ENCODE measurements around the gene GRIN2C. TPM values are rescaled to one million over a fixed set of nuclear protein-coding genes. Genes with fewer than 3 reads are reported as not detected.

The GRIN2C gene
- polyA plus RNA-seq, 4 donors: 0.28 to 0.37 TPM; not detected in 2

GRCh38 chr17:74888469-74888868, 28.8 kb upstream of the GRIN2C start:
- WGBS, 3 donors: 68 to 73% (median 70%) methylated on average over 13 of the region's 13 CpGs
- Histone ChIP-seq H3K36me3 (ENCODE audit: control insufficient read depth in 3 of 3, insufficient read depth in 2 of 3, low read depth in 1 of 3, low read length in 3 of 3) (peaks cover 0 to 2% (median 0%) of the 10 kb centered on the region in 3 donors), H3K27ac (ENCODE audit: low read depth in 1 of 3, low read length in 2 of 3) (no peak overlapping the region), H3K4me3 (ENCODE audit: low read depth in 1 of 3, low read length in 3 of 3) (no peak overlapping the region), H3K9me3 (ENCODE audit: control insufficient read depth in 2 of 2, insufficient read depth in 1 of 2, low read depth in 1 of 2, low read length in 1 of 2) (no peaks in the 10 kb centered on the region), H3K27me3 (ENCODE audit: control insufficient read depth in 3 of 3, insufficient read depth in 3 of 3, low read length in 3 of 3) (peaks cover 0 to 20% (median 5%) of the 10 kb centered on the region in 3 donors), H3K4me1 (ENCODE audit: control insufficient read depth in 3 of 3, insufficient read depth in 2 of 3, low read depth in 1 of 3, low read length in 2 of 3) (no peaks in the 10 kb centered on the region)
- FAIRE-seq (no peak), DNase-seq (no peak)

GRCh38 chr17:74883241-74883745, 23.6 kb upstream of the GRIN2C start:
- Histone ChIP-seq H3K4me1 (ENCODE audit: control insufficient read depth in 3 of 3, insufficient read depth in 2 of 3, low read depth in 1 of 3, low read length in 2 of 3) (peaks cover 0 to 5% (median 0%) of the 10 kb centered on the region in 3 donors), H3K36me3 (ENCODE audit: control insufficient read depth in 3 of 3, insufficient read depth in 2 of 3, low read depth in 1 of 3, low read length in 3 of 3) (peaks cover 0 to 5% (median 0%) of the 10 kb centered on the region in 3 donors), H3K27ac (ENCODE audit: low read depth in 1 of 3, low read length in 2 of 3) (no peak overlapping the region), H3K27me3 (ENCODE audit: control insufficient read depth in 3 of 3, insufficient read depth in 3 of 3, low read length in 3 of 3) (peaks cover 0 to 4% (median 4%) of the 10 kb centered on the region in 3 donors), H3K4me3 (ENCODE audit: low read depth in 1 of 3, low read length in 3 of 3) (no peak overlapping the region), H3K9me3 (ENCODE audit: control insufficient read depth in 2 of 2, insufficient read depth in 1 of 2, low read depth in 1 of 2, low read length in 1 of 2) (no peaks in the 10 kb centered on the region)
- WGBS, 3 donors: 70 to 84% (median 83%) methylated on average over 15 of the region's 15 CpGs
- FAIRE-seq (no peak), DNase-seq (no peak)

GRCh38 chr17:74882517-74883240, 23.0 kb upstream of the GRIN2C start:
- no peaks in the 10 kb centered on the region for H3K9me3 ChIP-seq (ENCODE audit: control insufficient read depth in 2 of 2, insufficient read depth in 1 of 2, low read depth in 1 of 2, low read length in 1 of 2)
- no peak overlapping the region for H3K27ac ChIP-seq (ENCODE audit: low read depth in 1 of 3, low read length in 2 of 3)
- H3K4me3 ChIP-seq (ENCODE audit: low read depth in 1 of 3, low read length in 3 of 3): no peak overlapping the region
- H3K27me3 ChIP-seq (ENCODE audit: control insufficient read depth in 3 of 3, insufficient read depth in 3 of 3, low read length in 3 of 3): peaks cover 0 to 4% (median 4%) of the 10 kb centered on the region in 3 donors
- H3K36me3 ChIP-seq (ENCODE audit: control insufficient read depth in 3 of 3, insufficient read depth in 2 of 3, low read depth in 1 of 3, low read length in 3 of 3): peaks cover 0 to 5% (median 0%) of the 10 kb centered on the region in 3 donors
- H3K4me1 ChIP-seq (ENCODE audit: control insufficient read depth in 3 of 3, insufficient read depth in 2 of 3, low read depth in 1 of 3, low read length in 2 of 3): peaks cover 0 to 11% (median 0%) of the 10 kb centered on the region in 3 donors
- DNase-seq (no peak), FAIRE-seq (no peak)
- 74 to 76% (median 74%) methylated on average over 20 of the region's 20 CpGs for WGBS, 3 donors

GRCh38 chr17:74881073-74881472, 21.4 kb upstream of the GRIN2C start:
- H3K4me3 ChIP-seq (ENCODE audit: low read depth in 1 of 3, low read length in 3 of 3): no peak overlapping the region
- no peaks in the 10 kb centered on the region for H3K9me3 ChIP-seq (ENCODE audit: control insufficient read depth in 2 of 2, insufficient read depth in 1 of 2, low read depth in 1 of 2, low read length in 1 of 2)
- peaks cover 0 to 14% (median 0%) of the 10 kb centered on the region in 3 donors for H3K4me1 ChIP-seq (ENCODE audit: control insufficient read depth in 3 of 3, insufficient read depth in 2 of 3, low read depth in 1 of 3, low read length in 2 of 3)
- no peak for DNase-seq
- 73 to 86% (median 82%) methylated on average over 11 of the region's 11 CpGs for WGBS, 3 donors
- H3K36me3 ChIP-seq (ENCODE audit: control insufficient read depth in 3 of 3, insufficient read depth in 2 of 3, low read depth in 1 of 3, low read length in 3 of 3): peaks cover 0 to 5% (median 0%) of the 10 kb centered on the region in 3 donors
- H3K27ac ChIP-seq (ENCODE audit: low read depth in 1 of 3, low read length in 2 of 3): no peak overlapping the region
- FAIRE-seq: no peak
- H3K27me3 ChIP-seq (ENCODE audit: control insufficient read depth in 3 of 3, insufficient read depth in 3 of 3, low read length in 3 of 3): peaks cover 0 to 4% (median 4%) of the 10 kb centered on the region in 3 donors

GRCh38 chr17:74879308-74879707, 19.6 kb upstream of the GRIN2C start:
- no peak overlapping the region for H3K4me3 ChIP-seq (ENCODE audit: low read depth in 1 of 3, low read length in 3 of 3)
- no peak overlapping the region for H3K27ac ChIP-seq (ENCODE audit: low read depth in 1 of 3, low read length in 2 of 3)
- FAIRE-seq: no peak
- H3K4me1 ChIP-seq (ENCODE audit: control insufficient read depth in 3 of 3, insufficient read depth in 2 of 3, low read depth in 1 of 3, low read length in 2 of 3): peaks cover 0 to 14% (median 0%) of the 10 kb centered on the region in 3 donors
- peaks cover 0 to 5% (median 0%) of the 10 kb centered on the region in 3 donors for H3K36me3 ChIP-seq (ENCODE audit: control insufficient read depth in 3 of 3, insufficient read depth in 2 of 3, low read depth in 1 of 3, low read length in 3 of 3)
- peaks cover 0 to 4% (median 4%) of the 10 kb centered on the region in 3 donors for H3K27me3 ChIP-seq (ENCODE audit: control insufficient read depth in 3 of 3, insufficient read depth in 3 of 3, low read length in 3 of 3)
- WGBS, 3 donors: 88 to 93% (median 91%) methylated on average over 14 to 16 of the region's 16 CpGs
- H3K9me3 ChIP-seq (ENCODE audit: control insufficient read depth in 2 of 2, insufficient read depth in 1 of 2, low read depth in 1 of 2, low read length in 1 of 2): no peaks in the 10 kb centered on the region
- no peak for DNase-seq

- Histone ChIP-seq H3K27ac (ENCODE audit: low read depth in 1 of 3, low read length in 2 of 3) (no peak overlapping the region), H3K36me3 (ENCODE audit: control insufficient read depth in 3 of 3, insufficient read depth in 2 of 3, low read depth in 1 of 3, low read length in 3 of 3) (peaks cover 0 to 5% (median 0%) of the 10 kb centered on the region in 3 donors), H3K4me3 (ENCODE audit: low read depth in 1 of 3, low read length in 3 of 3) (no peak overlapping the region), H3K9me3 (ENCODE audit: control insufficient read depth in 2 of 2, insufficient read depth in 1 of 2, low read depth in 1 of 2, low read length in 1 of 2) (no peaks in the 10 kb centered on the region), H3K27me3 (ENCODE audit: control insufficient read depth in 3 of 3, insufficient read depth in 3 of 3, low read length in 3 of 3) (peaks cover 0 to 4% (median 4%) of the 10 kb centered on the region in 3 donors), H3K4me1 (ENCODE audit: control insufficient read depth in 3 of 3, insufficient read depth in 2 of 3, low read depth in 1 of 3, low read length in 2 of 3) (peaks cover 0 to 20% (median 0%) of the 10 kb centered on the region in 3 donors)
- FAIRE-seq (no peak), DNase-seq (no peak)
- WGBS, 3 donors: 40 to 61% (median 55%) methylated on average over 2 of the region's 2 CpGs
Measured at GRCh38 chr17:74878658-74879057, 19.0 kb upstream of the GRIN2C start.

GRCh38 chr17:74877592-74878548, 18.2 kb upstream of the GRIN2C start:
- Histone ChIP-seq H3K27ac (ENCODE audit: low read depth in 1 of 3, low read length in 2 of 3) (peak overlapping the region in 1 of 3 donors; percentile 35), H3K36me3 (ENCODE audit: control insufficient read depth in 3 of 3, insufficient read depth in 2 of 3, low read depth in 1 of 3, low read length in 3 of 3) (peaks cover 0 to 3% (median 0%) of the 10 kb centered on the region in 3 donors), H3K27me3 (ENCODE audit: control insufficient read depth in 3 of 3, insufficient read depth in 3 of 3, low read length in 3 of 3) (peaks cover 0 to 4% (median 1%) of the 10 kb centered on the region in 3 donors), H3K4me1 (ENCODE audit: control insufficient read depth in 3 of 3, insufficient read depth in 2 of 3, low read depth in 1 of 3, low read length in 2 of 3) (peaks cover 0 to 20% (median 0%) of the 10 kb centered on the region in 3 donors), H3K4me3 (ENCODE audit: low read depth in 1 of 3, low read length in 3 of 3) (no peak overlapping the region), H3K9me3 (ENCODE audit: control insufficient read depth in 2 of 2, insufficient read depth in 1 of 2, low read depth in 1 of 2, low read length in 1 of 2) (no peaks in the 10 kb centered on the region)
- FAIRE-seq (no peak), DNase-seq (peak; percentile 88 to 89)
- 23 to 45% (median 33%) methylated on average over 17 to 19 of the region's 19 CpGs for WGBS, 3 donors

Data from small intestine (tissue), 7 donors.